Activated CD8-positive, alpha-beta memory T cell treated with anti-CD3 and anti-CD28 coated beads, Interleukin-2, amount 50 U/mL, for 24 hours (primary cell): ENCODE data around the gene JMJD4.
"Not testable (repeated sequence)": the region's sequence is repeated elsewhere in the genome, so short reads cannot be mapped to it uniquely, and the experiment has no call there.

Experiments used
- DNase-seq: peaks from one replicate; pipeline ENCODE4 v3.0.0-alpha.2; 2020; ENCODE audit errors: extremely low read depth

The JMJD4 gene

GRCh38 chr1:227733309-227733705 is 1.8 kb downstream of the JMJD4 start:
- DNase-seq: no peak

GRCh38 chr1:227732586-227733308 is 2.4 kb downstream of the JMJD4 start:
- no peak for DNase-seq

- DNase-seq: no peak
These were observed 3.2 kb downstream of the JMJD4 start for GRCh38 chr1:227731696-227732585.

GRCh38 chr1:227731241-227731677 is 3.8 kb downstream of the JMJD4 start:
- DNase-seq: no peak

GRCh38 chr1:227730630-227731151 is 4.4 kb downstream of the JMJD4 start:
- DNase-seq: no peak

- DNase-seq: no peak
These were observed 5.0 kb downstream of the JMJD4 start for GRCh38 chr1:227729881-227730629.

GRCh38 chr1:227729144-227729880 is 5.8 kb downstream of the JMJD4 start:
- no peak for DNase-seq

- no peak for DNase-seq
These were observed 6.3 kb downstream of the JMJD4 start for GRCh38 chr1:227728892-227729143.

- no peak for DNase-seq
These were observed 6.8 kb downstream of the JMJD4 start for GRCh38 chr1:227728059-227728891.

GRCh38 chr1:227726924-227727599 is 8.0 kb downstream of the JMJD4 start:
- DNase-seq: no peak

GRCh38 chr1:227726318-227726717 is 8.8 kb downstream of the JMJD4 start:
- no peak for DNase-seq

GRCh38 chr1:227725046-227725445 is 10.1 kb downstream of the JMJD4 start:
- DNase-seq: no peak

- DNase-seq: no peak
These were observed 11.6 kb downstream of the JMJD4 start for GRCh38 chr1:227723474-227723873.

GRCh38 chr1:227718932-227719331 is 16.2 kb downstream of the JMJD4 start:
- no peak for DNase-seq

GRCh38 chr1:227712648-227713047 is 22.5 kb downstream of the JMJD4 start:
- DNase-seq: no peak

GRCh38 chr1:227710474-227710873 is 24.6 kb downstream of the JMJD4 start:
- DNase-seq: not testable (repeated sequence)

GRCh38 chr1:227709451-227709850 is 25.7 kb downstream of the JMJD4 start:
- DNase-seq: no peak

GRCh38 chr1:227707846-227708245 is 27.3 kb downstream of the JMJD4 start:
- DNase-seq: no peak

GRCh38 chr1:227701631-227702030 is 33.5 kb downstream of the JMJD4 start:
- not testable (repeated sequence) for DNase-seq

GRCh38 chr1:227697321-227697864 is 37.7 kb downstream of the JMJD4 start:
- DNase-seq: no peak
